GM20000 (cell line): ENCODE measurements around the gene TBCB.
A peak's percentile ranks its signal among the peaks of the same experiment; 100 is the strongest.

ENCODE experiments used
- DNase-seq: peaks from one replicate; pipeline ENCODE4 v3.0.0; 2012; ENCODE audit warnings: low spot score
- CTCF ChIP-seq: IDR thresholded peaks from 2 replicates; pipeline ENCODE4 v1.5.1; 2012; ENCODE audit warnings: mild to moderate bottlenecking, control low read depth; ENCODE audit errors: extremely low read depth, missing control alignments

Gene TBCB

GRCh38 chr19:36093146-36093662 is 22.1 kb upstream of the TBCB start:
- DNase-seq = peak; percentile 80
- TF ChIP-seq CTCF = no peak

GRCh38 chr19:36093687-36094086 is 21.6 kb upstream of the TBCB start:
- no peak for TF ChIP-seq CTCF
- peak; percentile 66 for DNase-seq

DNA sequence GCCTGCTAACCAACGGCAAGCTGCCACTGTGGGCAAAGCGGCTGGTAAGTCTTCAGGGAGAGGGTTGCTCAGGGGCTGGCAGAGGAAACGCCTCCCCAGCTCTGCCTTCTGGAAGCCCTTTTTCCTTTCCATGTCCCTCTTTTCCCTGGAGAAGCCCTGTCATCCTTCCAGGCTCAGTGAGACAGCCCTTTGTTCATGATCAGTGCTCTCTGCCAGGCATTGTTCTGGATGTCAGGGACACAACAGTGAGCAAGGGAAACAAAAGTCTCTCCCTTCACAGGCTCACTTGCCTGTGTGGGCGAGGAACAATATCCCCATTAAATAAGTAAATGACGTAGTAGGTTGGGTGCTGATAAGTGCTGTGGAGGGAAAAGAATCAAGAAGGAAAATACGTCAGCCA is 18.2 kb upstream of the TBCB start:
- TF ChIP-seq CTCF = no peak
- no peak for DNase-seq

- TF ChIP-seq CTCF = no peak
- DNase-seq = no peak
These were observed 16.0 kb upstream of the TBCB start for GRCh38 chr19:36099166-36099785.

DNA sequence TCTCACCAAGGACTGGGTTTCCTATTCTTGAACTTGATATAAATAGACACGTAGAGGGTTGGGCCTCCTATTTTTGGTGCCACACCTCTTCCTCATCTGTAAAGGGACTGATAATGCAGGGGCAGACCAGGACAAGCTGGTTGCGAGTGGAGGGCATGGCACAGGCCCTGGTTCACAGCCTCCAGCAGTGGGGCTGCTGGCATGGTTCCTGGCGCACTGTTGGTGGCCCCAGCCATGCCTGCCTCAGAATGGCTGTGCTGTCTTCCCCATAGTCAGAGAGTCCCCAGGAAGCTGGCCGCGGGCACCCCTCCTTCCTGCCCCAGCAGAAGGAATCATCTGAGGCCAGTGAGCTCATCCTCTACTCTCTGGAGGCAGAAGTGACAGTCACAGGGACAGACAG is 14.8 kb upstream of the TBCB start:
- DNase-seq = no peak
- TF ChIP-seq CTCF = no peak

DNA sequence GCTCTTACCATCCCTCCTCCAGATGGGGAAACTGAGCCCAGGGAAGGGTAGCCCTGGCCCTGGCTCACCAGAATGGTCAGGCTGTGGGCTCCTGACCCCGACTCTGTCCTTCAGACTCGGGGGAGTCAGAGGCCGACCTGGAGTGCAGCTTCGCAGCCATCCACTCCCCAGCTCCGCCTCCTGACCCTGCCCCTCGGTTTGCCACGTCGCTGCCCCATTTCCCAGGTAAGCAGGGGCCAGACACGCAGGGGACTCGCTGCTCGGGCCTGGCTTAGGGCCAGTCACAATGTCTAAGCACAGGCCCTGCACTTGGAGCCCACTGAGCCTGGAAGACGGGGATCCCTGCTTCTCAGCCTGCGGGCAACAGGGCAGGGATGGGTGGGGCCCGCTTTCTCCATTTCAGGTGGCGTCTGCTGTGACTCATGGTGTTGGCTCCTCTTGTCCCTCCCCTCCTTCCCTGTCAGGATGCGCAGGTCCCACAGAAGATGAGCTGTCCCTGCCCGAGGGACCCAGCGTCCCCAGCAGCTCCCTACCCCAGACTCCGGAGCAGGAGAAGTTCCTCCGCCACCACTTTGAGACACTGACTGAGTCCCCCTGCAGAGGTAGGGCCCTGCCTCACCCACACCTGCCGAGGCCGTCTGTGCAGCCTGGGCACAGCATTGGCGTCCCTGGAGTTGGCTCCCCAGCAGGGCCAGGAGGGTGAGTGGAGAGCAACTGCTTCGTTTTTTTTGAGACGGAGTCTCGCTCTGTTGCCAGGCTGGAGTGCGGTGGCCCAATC is 13.5 kb upstream of the TBCB start:
- no peak for DNase-seq
- no peak for TF ChIP-seq CTCF

DNA sequence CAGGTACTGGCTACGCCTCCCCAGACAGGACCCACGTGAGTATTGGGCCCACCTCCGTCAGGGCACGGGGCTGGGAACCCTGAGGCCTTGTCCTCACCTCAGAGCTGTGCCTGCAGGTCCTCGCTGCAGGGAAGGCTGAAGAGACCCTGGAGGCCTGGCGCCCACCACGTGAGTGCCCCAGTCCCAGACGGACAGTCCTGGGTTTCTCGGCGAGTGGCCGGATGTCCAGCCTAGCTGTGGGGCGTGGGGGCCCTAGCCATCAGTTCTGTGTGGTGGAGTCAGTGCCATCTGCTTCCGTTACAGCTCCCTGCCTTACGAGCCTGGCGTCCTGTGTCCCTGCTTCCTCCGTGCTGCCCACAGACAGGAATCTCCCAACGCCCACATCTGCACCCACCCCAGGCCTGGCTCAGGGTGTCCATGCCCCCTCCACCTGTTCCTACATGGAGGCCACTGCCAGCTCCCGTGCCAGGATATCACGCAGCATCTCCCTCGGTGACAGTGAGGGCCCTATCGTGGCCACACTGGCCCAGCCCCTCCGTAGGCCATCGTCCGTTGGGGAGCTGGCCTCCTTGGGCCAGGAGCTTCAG is 12.1 kb upstream of the TBCB start:
- TF ChIP-seq CTCF = no peak
- DNase-seq = no peak
